A673 (cell line): ENCODE results near the gene KIF26B. TPM values are rescaled to one million over a fixed set of nuclear protein-coding genes. Genes with fewer than 3 reads are reported as not detected.

Source experiments
- BruUV-seq: library from RNA; stranded (reverse); fragments of 400-500 nt; replicated peaks from 2 replicates; lab custom pipeline; 2021; lab: Mats Ljungman, UMichigan
- CTCF ChIA-PET: fragments of 300-600 bp; sonication (Branson Sonifier 250); formaldehyde crosslinking; loops from one replicate; lab custom pipeline; 2022; ENCODE audit warnings: antibody characterized with exemption; lab: Charles Lee
- POLR2A ChIA-PET: fragments of 300-600 bp; sonication (Branson Sonifier 250); formaldehyde crosslinking; loops from one replicate; lab custom pipeline; 2022; ENCODE audit warnings: antibody characterized with exemption; ENCODE audit not compliant: low non-redundant PET; lab: Charles Lee
- DNase-seq: peaks from one replicate; pipeline ENCODE4 v3.0.0-alpha.2; 2015; ENCODE audit warnings: low spot score
- H3K27ac ChIP-seq: fragments of 200-600 bp; sonication (generic); 2 replicates; pipeline ENCODE4 v1.5.1; 2016; ENCODE audit warnings: mixed run types, low read depth, mild to moderate bottlenecking, mixed read lengths, antibody characterized with exemption, low read length; ENCODE audit not compliant: poor library complexity, severe bottlenecking
- H3K27me3 ChIP-seq: fragments of 200-600 bp; sonication (generic); replicated peaks from 2 replicates; pipeline ENCODE4 v1.6.1; 2017; ENCODE audit warnings: mixed run types, low read depth, mild to moderate bottlenecking, mixed read lengths, antibody characterized with exemption, low read length; ENCODE audit not compliant: insufficient read depth, poor library complexity
- H3K36me3 ChIP-seq: fragments of 200-600 bp; sonication (generic); 2 replicates; pipeline ENCODE4 v1.6.1; 2016; ENCODE audit warnings: mixed run types, mild to moderate bottlenecking, mixed read lengths, antibody characterized with exemption, low read length; ENCODE audit not compliant: insufficient read depth, poor library complexity, severe bottlenecking
- H3K4me1 ChIP-seq: fragments of 200-600 bp; sonication (generic); 2 replicates; pipeline ENCODE4 v1.6.1; 2017; ENCODE audit warnings: mixed run types, mild to moderate bottlenecking, mixed read lengths, antibody characterized with exemption, low read length; ENCODE audit not compliant: insufficient read depth, poor library complexity, severe bottlenecking
- H3K4me3 ChIP-seq: fragments of 200-600 bp; sonication (generic); 2 replicates; pipeline ENCODE4 v1.5.1; 2016; ENCODE audit warnings: low read depth, mixed run types, mild to moderate bottlenecking, mixed read lengths, low read length; ENCODE audit not compliant: poor library complexity, severe bottlenecking
- H3K9me3 ChIP-seq: fragments of 200-600 bp; sonication (generic); 2 replicates; pipeline ENCODE4 v1.6.1; 2016; ENCODE audit warnings: mixed run types, low read depth, mild to moderate bottlenecking, mixed read lengths, antibody characterized with exemption, low read length; ENCODE audit not compliant: poor library complexity, severe bottlenecking
- EZH2 ChIP-seq: fragments of 200-600 bp; sonication (generic); IDR thresholded peaks from 2 replicates; pipeline ENCODE4 v1.6.1; 2017; ENCODE audit warnings: borderline replicate concordance, low read depth, mild to moderate bottlenecking, mixed read lengths, antibody characterized with exemption, low read length; ENCODE audit not compliant: poor library complexity, severe bottlenecking
- intact Hi-C: fragments of 100-400 bp; cut with micrococcal nuclease; formaldehyde crosslinking; loops from one replicate; pipeline ENCODE4 v1.10.0; 2022; ENCODE audit not compliant: unreplicated experiment
- total RNA-seq: library from RNA; stranded (reverse); gene quantifications from 2 replicates; pipeline ENCODE4 v1.2.3, GENCODE V29; 2021
- TF ChIP-seq, protein P1 (sequence below): fragments of 300-800, 200-600 bp; sonication (generic); conservative IDR thresholded peaks from 2 replicates; pipeline ENCODE4 v1.5.1; 2017; ENCODE audit warnings: low read depth, mild to moderate bottlenecking, antibody characterized with exemption, low read length, moderate library complexity, mixed read lengths

Gene KIF26B
- total RNA-seq, 1 experiment from 2014 or later = not detected

DNA sequence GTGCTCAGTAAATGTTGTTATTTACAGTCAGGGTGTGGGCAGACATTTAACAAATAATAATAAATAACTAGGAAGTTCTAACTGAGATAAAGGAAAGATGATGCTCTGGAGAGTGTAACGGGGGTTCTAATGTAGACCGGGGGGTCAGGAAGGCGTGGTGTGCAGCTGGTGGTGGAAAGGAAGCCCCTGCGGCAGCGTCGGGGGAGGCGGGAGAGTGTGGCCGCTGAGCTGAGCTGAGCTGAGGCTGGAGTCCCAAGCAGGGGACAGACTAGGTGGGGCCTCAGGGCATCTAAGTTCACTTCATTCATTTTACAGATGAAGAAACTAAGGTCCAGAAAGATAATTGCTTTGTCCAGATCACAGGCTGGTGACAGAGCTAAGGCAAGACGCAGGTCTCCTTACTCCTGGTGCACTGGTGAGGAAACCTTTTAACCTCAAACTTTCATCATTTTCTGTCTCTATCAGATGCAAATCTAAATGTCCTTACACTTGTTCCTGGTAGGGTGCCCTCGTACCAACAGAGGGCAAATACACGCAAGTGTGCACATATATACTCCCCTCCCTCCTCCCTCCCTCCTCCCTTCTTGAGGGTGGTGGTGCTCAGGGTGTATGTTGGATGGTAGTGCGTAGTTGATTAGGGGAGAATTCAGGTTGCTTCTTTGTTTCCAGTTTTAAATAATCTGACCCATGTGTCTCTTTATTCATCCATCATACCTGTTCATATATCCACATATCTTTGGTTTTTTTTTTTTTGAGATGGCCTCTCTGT, 44.1 kb downstream of the KIF26B start:
- ChIA-PET CTCF (no interaction called here), POLR2A (no interaction called here)
- no peak for TF ChIP-seq EZH2
- TF ChIP-seq, protein P1, sequence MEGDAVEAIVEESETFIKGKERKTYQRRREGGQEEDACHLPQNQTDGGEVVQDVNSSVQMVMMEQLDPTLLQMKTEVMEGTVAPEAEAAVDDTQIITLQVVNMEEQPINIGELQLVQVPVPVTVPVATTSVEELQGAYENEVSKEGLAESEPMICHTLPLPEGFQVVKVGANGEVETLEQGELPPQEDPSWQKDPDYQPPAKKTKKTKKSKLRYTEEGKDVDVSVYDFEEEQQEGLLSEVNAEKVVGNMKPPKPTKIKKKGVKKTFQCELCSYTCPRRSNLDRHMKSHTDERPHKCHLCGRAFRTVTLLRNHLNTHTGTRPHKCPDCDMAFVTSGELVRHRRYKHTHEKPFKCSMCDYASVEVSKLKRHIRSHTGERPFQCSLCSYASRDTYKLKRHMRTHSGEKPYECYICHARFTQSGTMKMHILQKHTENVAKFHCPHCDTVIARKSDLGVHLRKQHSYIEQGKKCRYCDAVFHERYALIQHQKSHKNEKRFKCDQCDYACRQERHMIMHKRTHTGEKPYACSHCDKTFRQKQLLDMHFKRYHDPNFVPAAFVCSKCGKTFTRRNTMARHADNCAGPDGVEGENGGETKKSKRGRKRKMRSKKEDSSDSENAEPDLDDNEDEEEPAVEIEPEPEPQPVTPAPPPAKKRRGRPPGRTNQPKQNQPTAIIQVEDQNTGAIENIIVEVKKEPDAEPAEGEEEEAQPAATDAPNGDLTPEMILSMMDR = no peak
- Histone ChIP-seq H3K9me3 (no peaks in the 10 kb centered on the region), H3K4me1 (no peaks in the 10 kb centered on the region), H3K4me3 (no peak overlapping the region), H3K27me3 (peaks cover 10% of the 10 kb centered on the region), H3K27ac (no peak overlapping the region), H3K36me3 (no peaks in the 10 kb centered on the region)
- intact Hi-C loops = no loop called here
- DNase-seq = no peak
- no TSS peak for BruUV-seq

DNA sequence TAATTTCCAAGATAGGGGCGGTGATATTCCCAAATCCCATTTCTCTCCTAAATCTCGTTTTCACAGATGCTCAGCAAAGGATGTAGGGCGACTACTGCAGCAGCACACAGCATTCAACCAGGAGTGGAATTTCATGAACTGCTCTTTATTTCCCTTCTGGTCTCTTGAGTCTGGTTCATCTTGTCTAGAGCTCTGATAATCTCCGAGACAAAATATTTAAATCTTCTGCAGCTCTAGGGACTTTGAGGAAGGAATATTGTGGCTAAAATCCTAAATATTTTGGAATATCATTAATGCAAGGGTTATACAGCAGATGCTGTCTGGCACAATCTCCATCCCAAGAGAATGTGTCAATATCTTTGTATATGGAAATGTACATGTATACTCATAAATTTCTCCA, 45.4 kb downstream of the KIF26B start:
- H3K36me3 ChIP-seq = no peaks in the 10 kb centered on the region
- BruUV-seq = no TSS peak
- H3K9me3 ChIP-seq = no peaks in the 10 kb centered on the region
- POLR2A ChIA-PET = no interaction called here
- DNase-seq = no peak
- no peak overlapping the region for H3K4me3 ChIP-seq
- no peak overlapping the region for H3K27ac ChIP-seq
- no peak for TF ChIP-seq EZH2
- TF ChIP-seq, protein P1 = no peak
- H3K4me1 ChIP-seq = no peaks in the 10 kb centered on the region
- intact Hi-C loops = no loop called here
- CTCF ChIA-PET = no interaction called here
- peaks cover 10% of the 10 kb centered on the region for H3K27me3 ChIP-seq

DNA sequence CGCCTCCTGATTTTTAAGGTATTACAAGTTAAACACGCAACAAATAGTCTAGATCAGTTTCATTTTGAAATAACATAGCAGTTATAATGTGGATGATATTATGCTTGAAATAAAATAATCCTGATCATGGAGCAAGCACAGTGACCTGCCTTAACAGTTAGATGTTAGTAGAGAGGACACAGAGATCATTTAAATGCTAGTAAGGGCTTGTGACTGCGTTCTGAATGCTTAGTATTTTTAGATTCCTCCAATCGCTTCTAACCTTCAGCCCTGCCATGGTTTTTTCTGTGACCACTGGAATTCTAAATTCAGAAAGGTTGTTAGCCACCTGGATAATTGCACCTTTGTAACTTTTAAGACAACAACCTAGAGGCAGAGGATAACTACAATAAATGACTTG, 46.4 kb downstream of the KIF26B start:
- Histone ChIP-seq H3K27me3 (peaks cover 10% of the 10 kb centered on the region), H3K9me3 (no peaks in the 10 kb centered on the region), H3K4me3 (no peak overlapping the region), H3K4me1 (no peaks in the 10 kb centered on the region), H3K27ac (no peak overlapping the region), H3K36me3 (no peaks in the 10 kb centered on the region)
- ChIA-PET POLR2A (no interaction called here), CTCF (no interaction called here)
- BruUV-seq = no TSS peak
- intact Hi-C loops = no loop called here
- DNase-seq = no peak
- TF ChIP-seq EZH2 = no peak
- TF ChIP-seq, protein P1 = no peak
